HEK293T (cell line): ENCODE results near the gene PACS2.
"Not testable (repeated sequence)": the region's sequence is repeated elsewhere in the genome, so short reads cannot be mapped to it uniquely, and the experiment has no call there.

Experiments used
- CTCF ChIA-PET: fragments of 350-600 bp; formaldehyde crosslinking; extraction: SDS; loops from one replicate; lab custom pipeline; 2021; ENCODE audit warnings: antibody characterized with exemption, inconsistent platforms; lab: Yijun Ruan, JAX
- POLR2A ChIA-PET: fragments of 350-600 bp; formaldehyde crosslinking; extraction: SDS; loops from one replicate; lab custom pipeline; 2020; ENCODE audit warnings: antibody characterized with exemption, inconsistent platforms; lab: Yijun Ruan, JAX
- DNase-seq: peaks from one replicate; pipeline ENCODE4 v3.0.0; 2012; ENCODE audit warnings: mixed read lengths; ENCODE audit errors: extremely low spot score
- ARNT ChIP-seq: fragments of 450-650 bp; IDR thresholded peaks from 2 replicates; pipeline ENCODE4 v1.6.1; 2017; ENCODE audit warnings: mild to moderate bottlenecking
- BHLHE40 ChIP-seq: fragments of 450-650 bp; IDR thresholded peaks from 2 replicates; pipeline ENCODE4 v1.6.1; 2016; ENCODE audit warnings: mild to moderate bottlenecking, moderate library complexity, borderline replicate concordance
- CTBP1 ChIP-seq: fragments of 450-650 bp; IDR thresholded peaks from 2 replicates; pipeline ENCODE4 v1.6.1; 2016; ENCODE audit warnings: borderline replicate concordance
- ELF4 ChIP-seq: fragments of 450-650 bp; IDR thresholded peaks from 2 replicates; pipeline ENCODE4 v1.6.1; 2017; ENCODE audit warnings: antibody characterized with exemption
- FOXA1 ChIP-seq: fragments of 450-650 bp; IDR thresholded peaks from 2 replicates; pipeline ENCODE4 v1.6.1; 2016; ENCODE audit warnings: mild to moderate bottlenecking
- FOXK2 ChIP-seq: fragments of 450-650 bp; IDR thresholded peaks from 2 replicates; pipeline ENCODE4 v1.6.1; 2016; ENCODE audit warnings: mild to moderate bottlenecking
- FOXM1 ChIP-seq: fragments of 450-650 bp; IDR thresholded peaks from 2 replicates; pipeline ENCODE4 v1.6.1; 2017; ENCODE audit warnings: mild to moderate bottlenecking, borderline replicate concordance
- HDGF ChIP-seq: fragments of 450-650 bp; IDR thresholded peaks from 2 replicates; pipeline ENCODE4 v1.6.1; 2017; ENCODE audit warnings: antibody characterized with exemption, borderline replicate concordance
- L3MBTL2 ChIP-seq: fragments of 450-650 bp; conservative IDR thresholded peaks from 2 replicates; pipeline ENCODE4 v1.6.1; 2016; ENCODE audit warnings: mild to moderate bottlenecking
- LEF1 ChIP-seq: fragments of 450-650 bp; IDR thresholded peaks from 2 replicates; pipeline ENCODE4 v1.6.1; 2017; ENCODE audit warnings: mild to moderate bottlenecking, borderline replicate concordance
- NFRKB ChIP-seq: fragments of 450-650 bp; IDR thresholded peaks from 2 replicates; pipeline ENCODE4 v1.6.1; 2016; ENCODE audit warnings: mild to moderate bottlenecking, moderate library complexity
- SP1 ChIP-seq: fragments of 450-650 bp; IDR thresholded peaks from 2 replicates; pipeline ENCODE4 v1.6.1; 2017
- SUZ12 ChIP-seq: fragments of 450-650 bp; IDR thresholded peaks from 2 replicates; pipeline ENCODE4 v1.6.1; 2016; ENCODE audit warnings: mild to moderate bottlenecking
- TARDBP ChIP-seq: fragments of 450-650 bp; IDR thresholded peaks from 2 replicates; pipeline ENCODE4 v1.6.1; 2016
- ZNF384 ChIP-seq: fragments of 450-650 bp; IDR thresholded peaks from 2 replicates; pipeline ENCODE4 v1.6.1; 2016
- TF ChIP-seq, protein P1 (sequence below): fragments of 450-650 bp; IDR thresholded peaks from 2 replicates; pipeline ENCODE4 v1.6.1; 2016

PACS2 gene

GRCh38 chr14:105294142-105294597 is 20.4 kb upstream of the PACS2 start:
- TF ChIP-seq, protein P1, sequence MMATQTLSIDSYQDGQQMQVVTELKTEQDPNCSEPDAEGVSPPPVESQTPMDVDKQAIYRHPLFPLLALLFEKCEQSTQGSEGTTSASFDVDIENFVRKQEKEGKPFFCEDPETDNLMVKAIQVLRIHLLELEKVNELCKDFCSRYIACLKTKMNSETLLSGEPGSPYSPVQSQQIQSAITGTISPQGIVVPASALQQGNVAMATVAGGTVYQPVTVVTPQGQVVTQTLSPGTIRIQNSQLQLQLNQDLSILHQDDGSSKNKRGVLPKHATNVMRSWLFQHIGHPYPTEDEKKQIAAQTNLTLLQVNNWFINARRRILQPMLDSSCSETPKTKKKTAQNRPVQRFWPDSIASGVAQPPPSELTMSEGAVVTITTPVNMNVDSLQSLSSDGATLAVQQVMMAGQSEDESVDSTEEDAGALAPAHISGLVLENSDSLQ, result no peak
- TF ChIP-seq ZNF384 (no peak), FOXA1 (no peak), ARNT (no peak), L3MBTL2 (no peak), ELF4 (no peak), TARDBP (no peak), CTBP1 (no peak), HDGF (no peak), NFRKB (no peak), LEF1 (no peak), SUZ12 (no peak), FOXM1 (no peak), FOXK2 (no peak), SP1 (no peak), BHLHE40 (no peak)
- ChIA-PET POLR2A (no interaction called here), CTCF (interaction anchor here (0.6 kb wide), 1 partner anchor 208 kb away, joined by 3 read pairs; no protein-coding TSS in a partner anchor)
- no peak for DNase-seq

- POLR2A ChIA-PET, CTCF ChIA-PET, DNase-seq: not testable (repeated sequence)
Observed at GRCh38 chr14:105297311-105297710, 17.2 kb upstream of the PACS2 start.

GRCh38 chr14:105299654-105300541 is 14.7 kb upstream of the PACS2 start:
- no peak for DNase-seq
- POLR2A ChIA-PET, result interaction anchor here (1.5 to 2.6 kb wide), 5 partner anchors 8 to 43 kb away, joined by 4 to 37 read pairs (median 5); partner anchors contain the start of gene PACS2
- CTCF ChIA-PET, result interaction anchor here (1.5 kb wide), 1 partner anchor 52 kb away, joined by 5 read pairs; no protein-coding TSS in a partner anchor
- TF ChIP-seq TARDBP (peak; percentile 56; the same call in 1 of the 2 replicates), CTBP1 (no peak)

- TF ChIP-seq FOXM1, result peak; percentile 60; the same call in 1 of the 2 replicates
- peak; percentile 32; the same call in 1 of the 2 replicates for TF ChIP-seq LEF1
- no peak for TF ChIP-seq BHLHE40
- TF ChIP-seq FOXA1, result no peak
- peak; percentile 71; the same call in 1 of the 2 replicates for TF ChIP-seq ARNT
- ChIA-PET CTCF (interaction anchor here (0.8 to 1.5 kb wide), 5 partner anchors 8 to 185 kb away, joined by 3 to 5 read pairs (median 3); no protein-coding TSS in a partner anchor), POLR2A (interaction anchor here (0.6 to 2.6 kb wide), 14 partner anchors 8 to 132 kb away, joined by 3 to 37 read pairs (median 3); partner anchors contain the start of genes BTBD6, JAG2 and PACS2)
- DNase-seq, result peak; percentile 95
Observed at GRCh38 chr14:105300542-105301102, 13.9 kb upstream of the PACS2 start, which contains the start of gene BRF1. Gene BRF1 (minus strand): TSS chr14:105301001. CDS start chr14:105300629, 372 bp downstream.

DNA sequence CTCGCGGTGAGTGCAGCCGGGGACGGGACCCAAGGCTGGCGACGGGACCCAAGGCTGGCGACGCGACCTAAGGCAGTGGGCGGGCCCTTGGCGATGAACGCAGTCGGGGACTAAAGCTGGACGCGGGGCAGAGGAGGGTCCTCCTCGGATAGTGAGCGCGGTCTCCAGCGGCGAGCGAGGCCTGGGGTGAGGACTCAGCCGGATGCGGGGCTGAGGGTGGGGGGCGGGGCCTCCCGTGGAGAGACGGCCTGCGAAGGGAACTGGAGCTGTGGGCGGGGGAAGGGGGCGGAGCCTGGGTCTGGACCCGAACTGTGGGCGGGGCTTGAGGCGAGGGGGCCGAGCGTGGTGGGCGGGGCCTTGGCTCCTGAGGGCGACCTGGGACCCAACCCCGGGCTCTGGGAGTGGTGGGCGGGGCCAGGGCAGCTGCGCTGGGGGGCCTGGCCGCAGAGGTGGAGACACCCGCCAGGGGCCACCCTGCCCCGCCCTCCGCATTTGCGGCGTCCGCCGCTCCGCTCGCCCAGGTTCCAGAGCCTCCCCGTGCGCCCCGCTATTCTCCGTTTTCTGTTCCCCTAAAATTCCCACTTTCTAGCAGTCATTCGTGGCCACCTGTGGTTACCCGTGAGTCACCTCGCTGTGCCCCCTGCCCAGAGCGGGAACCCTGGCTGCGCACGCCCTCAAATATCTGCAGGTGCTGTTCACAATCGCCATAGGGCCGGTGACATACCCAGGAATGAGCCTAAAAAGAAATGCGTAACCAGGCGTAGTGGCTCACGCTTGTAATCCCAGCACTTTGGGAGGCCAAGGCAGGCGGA is 13.2 kb upstream of the PACS2 start:
- ChIA-PET CTCF (interaction anchor here (0.8 to 1.5 kb wide), 5 partner anchors 9 to 185 kb away, joined by 3 to 5 read pairs (median 3); no protein-coding TSS in a partner anchor), POLR2A (interaction anchor here (0.5 to 2.6 kb wide), 15 partner anchors 9 to 133 kb away, joined by 3 to 37 read pairs (median 3); partner anchors contain the start of genes BTBD6, JAG2 and PACS2)
- DNase-seq, result peak; percentile 99
- TF ChIP-seq SUZ12 (no peak), L3MBTL2 (peak; percentile 80), CTBP1 (no peak), FOXA1 (no peak)

DNA sequence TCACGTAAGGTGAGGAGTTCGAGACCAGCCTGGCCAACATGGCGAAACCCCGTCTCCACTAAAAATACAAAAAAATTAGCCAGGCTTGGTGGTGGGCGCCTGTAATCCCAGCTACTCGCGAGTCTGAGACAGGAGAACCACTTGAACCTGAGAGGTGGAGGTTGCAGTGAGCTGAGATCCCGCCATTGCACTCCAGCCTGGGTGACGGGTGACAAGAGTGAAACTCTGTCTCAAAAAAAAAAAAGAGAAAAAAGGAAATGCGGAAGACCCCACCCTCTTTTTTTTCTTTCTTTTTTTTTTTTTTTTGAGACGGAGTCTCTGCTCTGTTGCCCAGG is 12.7 kb upstream of the PACS2 start:
- DNase-seq, result not testable (repeated sequence)
- TF ChIP-seq ZNF384, result peak; percentile 61
- POLR2A ChIA-PET, result interaction anchor here (2.0 to 2.6 kb wide), 2 partner anchors 10 to 13 kb away, joined by 6 to 37 read pairs; partner anchors contain the start of gene PACS2
- CTCF ChIA-PET, result interaction anchor here (1.1 kb wide), 1 partner anchor 10 kb away, joined by 4 read pairs; no protein-coding TSS in a partner anchor

DNA sequence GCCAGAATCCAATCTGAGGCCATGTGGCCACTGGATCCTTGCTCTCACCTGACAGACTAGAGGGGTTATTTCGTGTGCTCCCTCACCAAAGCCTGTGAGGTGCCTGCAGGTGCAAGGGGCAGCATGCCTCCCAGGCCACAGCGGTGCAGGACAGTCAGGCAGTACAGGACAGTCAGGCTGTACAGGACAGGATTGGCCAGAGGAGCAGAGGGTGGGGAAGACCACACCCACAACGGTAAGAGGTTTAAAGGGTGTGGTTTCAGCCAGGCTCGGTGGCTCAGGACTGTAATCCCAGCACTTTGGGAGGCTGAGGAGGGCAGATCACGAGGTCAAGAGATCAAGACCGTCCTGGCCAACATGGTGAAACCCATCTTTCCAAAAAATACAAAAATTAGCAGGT is 10.6 kb upstream of the PACS2 start:
- no peak for DNase-seq
- ChIA-PET CTCF (no interaction called here), POLR2A (interaction anchor here (1.4 kb wide), 1 partner anchor 11 kb away, joined by 6 read pairs; the partner anchor contains the start of gene PACS2)
- TF ChIP-seq TARDBP (no peak), SUZ12 (no peak), LEF1 (no peak), BHLHE40 (no peak), FOXK2 (no peak), ELF4 (no peak), CTBP1 (no peak), ARNT (no peak), ZNF384 (no peak), SP1 (no peak), NFRKB (no peak), FOXA1 (no peak), L3MBTL2 (no peak), HDGF (no peak), FOXM1 (no peak)
- TF ChIP-seq, protein P1, result no peak
